Heart left ventricle (tissue), 16 donors: ENCODE results near the gene SEL1L2. TPM values are rescaled to one million over a fixed set of nuclear protein-coding genes. Genes with fewer than 3 reads are reported as not detected.

ENCODE experiments used
- ATAC-seq, 4 donors: fragments of 200-7000 bp; cut with Tn5 transposase; one replicate each; pipeline ENCODE4 v1.9.1; 2020 to 2022; ENCODE audit warnings: moderate library complexity in 4 of 4, mild to moderate bottlenecking in 3 of 4, moderate number of reproducible peaks in 1 of 4
- DNase-seq, 5 donors: peaks; one replicate each; pipeline ENCODE4 v3.0.0-alpha.2; 2020
- H3K27ac ChIP-seq, 12 donors: fragments of 200-600 bp; sonication (generic) in 4 of 12; one replicate each; pipeline versions ENCODE4 v1.5.0 to v1.8.0; 2016 to 2022; ENCODE audit warnings: mild to moderate bottlenecking in 2 of 12
- H3K27me3 ChIP-seq, 9 donors: fragments of 200-600 bp; sonication (generic) in 2 of 9; one replicate each; pipeline versions ENCODE4 v1.5.1 to v1.8.0; 2016 to 2022; ENCODE audit warnings: mild to moderate bottlenecking in 3 of 9
- H3K36me3 ChIP-seq, 9 donors: fragments of 200-600 bp; sonication (generic) in 2 of 9; one replicate each; pipeline versions ENCODE4 v1.5.0 to v1.8.0; 2018 to 2022; ENCODE audit warnings: mild to moderate bottlenecking in 2 of 9
- H3K4me1 ChIP-seq, 12 donors: fragments of 200-600 bp; sonication (generic) in 4 of 12; one replicate each; pipeline versions ENCODE4 v1.5.0 to v1.8.0; 2016 to 2022; ENCODE audit warnings: mild to moderate bottlenecking in 3 of 12
- H3K4me3 ChIP-seq, 12 donors: fragments of 200-600 bp; sonication (generic) in 4 of 12; one replicate each; pipeline versions ENCODE4 v1.5.0 to v1.8.0; 2017 to 2022; ENCODE audit warnings: mild to moderate bottlenecking in 9 of 12, moderate library complexity in 4 of 12
- H3K9me3 ChIP-seq, 12 donors: fragments of 200-600 bp; sonication (generic) in 4 of 12; one replicate each; pipeline versions ENCODE4 v1.5.0 to v1.8.0; 2016 to 2022; ENCODE audit warnings: mild to moderate bottlenecking in 1 of 12
- POLR2A ChIP-seq, 2 donors: fragments of 450-650 bp; IDR thresholded peaks; one replicate each; pipeline ENCODE4 v1.6.1; 2017; ENCODE audit warnings: antibody characterized with exemption in 2 of 2, mild to moderate bottlenecking in 2 of 2, moderate library complexity in 2 of 2
- WGBS, 4 donors: extraction: QIAGEN DNeasy Blood & Tissue Kit in 2 of 4; methylation state at CpG; one replicate each; pipeline versions ENCODE4 v1.1.5 to v1.1.7; 2013 to 2018; 5-methylcytosine and 5-hydroxymethylcytosine counted together
- intact Hi-C, 10 donors: fragments of 100-400 bp; cut with DNase I; formaldehyde crosslinking; loops; one replicate each; pipeline versions ENCODE4 v1.11.1 to v1.14.2; 2022
- polyA plus RNA-seq, 2 donors: library from polyadenylated mRNA; stranded (reverse); fragments of 200-250 nt; gene quantifications; one replicate each; pipeline ENCODE4 v1.2.3, GENCODE V29; 2013
- total RNA-seq, 9 donors: library from RNA; depleted of rRNA in 2 of 9; stranded (reverse); fragments of >200 nt in 2 of 9; fragmentation: NEBNext Ultra II Directional in 3 of 9; extraction: Animal tissue kit (Norgen Biotek cat#: 25700) in 3 of 9; gene quantifications; one replicate each; pipeline versions ENCODE4 v1.1.0 to v1.2.4, GENCODE V29; 2016 to 2023
- TF ChIP-seq, protein P1 (sequence below), 12 donors: fragments of 200-600 bp; sonication (generic) in 4 of 12; IDR thresholded peaks; one replicate each; pipeline versions ENCODE4 v1.5.0 to v1.8.0; 2018 to 2022; ENCODE audit warnings: antibody characterized with exemption in 12 of 12, mild to moderate bottlenecking in 5 of 12
- donor health status: ischemic (EF 13 %, LVEDD 7.1; RV severe dilation, severe dysfunction).
- donor health status: healthy with polysubstance abuse.
- donor health status: DM: no; HTN: yes; CAD: no.
- donor health status: DM: no; HTN: no; CAD: no.
- donor health status: ischemic (EF 25% LVEDD 6.9; RV normal size, moderate dysfunction).
- donor health status: ischemic (EF 25% LVEDD 5.7; RV mildly dilated, moderate dysfunction).
- donor health status: healthy.
- donor health status: DM: yes; HTN: yes; CAD: no.
- donor health status: ischemic (EF 35%, LVEDD 5.7; RV mildly dilated, moderate dysfunction).
- donor health status: nonischemic (EF 11% LVEDD 7.7; RV severe dilation, severe dysfunction).
- donor health status: DM: yes; HTN: yes; CAD: no.
- donor health status: PGD.
- donor health status: ischemic (EF 29% LVEDD 5.4; RV normal size, mild dysfunction).
- donor health status: nonischemic (EF 23%, LVEDD 6.1; RV moderate dilation, normal function).

Gene SEL1L2
- total and polyA plus RNA-seq, 11 donors = 0.59 to 10.5 (median 2.5) TPM; not detected in 1

DNA sequence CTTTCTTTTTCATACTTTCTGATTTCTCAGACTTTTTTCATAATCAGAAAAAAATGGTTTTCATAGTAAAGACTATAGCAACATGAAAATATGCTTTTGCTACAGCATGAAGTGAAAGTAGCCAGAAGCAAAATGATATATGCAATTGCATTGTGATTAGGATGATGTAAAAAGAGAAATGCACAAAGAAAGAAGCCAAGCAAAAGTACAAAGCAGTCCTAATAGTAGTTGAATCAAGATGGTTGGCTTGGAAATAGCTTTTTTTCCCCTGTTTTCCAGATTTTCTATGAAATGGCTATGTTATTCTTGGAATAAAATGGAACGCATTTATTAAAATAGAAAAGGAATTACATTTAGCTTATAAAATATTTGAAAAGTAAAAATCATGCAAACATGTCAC, 77.3 kb downstream of the SEL1L2 start:
- no peak for TF ChIP-seq POLR2A (IDR thresholded peaks at IDR 0.05)
- TF ChIP-seq, protein P1, sequence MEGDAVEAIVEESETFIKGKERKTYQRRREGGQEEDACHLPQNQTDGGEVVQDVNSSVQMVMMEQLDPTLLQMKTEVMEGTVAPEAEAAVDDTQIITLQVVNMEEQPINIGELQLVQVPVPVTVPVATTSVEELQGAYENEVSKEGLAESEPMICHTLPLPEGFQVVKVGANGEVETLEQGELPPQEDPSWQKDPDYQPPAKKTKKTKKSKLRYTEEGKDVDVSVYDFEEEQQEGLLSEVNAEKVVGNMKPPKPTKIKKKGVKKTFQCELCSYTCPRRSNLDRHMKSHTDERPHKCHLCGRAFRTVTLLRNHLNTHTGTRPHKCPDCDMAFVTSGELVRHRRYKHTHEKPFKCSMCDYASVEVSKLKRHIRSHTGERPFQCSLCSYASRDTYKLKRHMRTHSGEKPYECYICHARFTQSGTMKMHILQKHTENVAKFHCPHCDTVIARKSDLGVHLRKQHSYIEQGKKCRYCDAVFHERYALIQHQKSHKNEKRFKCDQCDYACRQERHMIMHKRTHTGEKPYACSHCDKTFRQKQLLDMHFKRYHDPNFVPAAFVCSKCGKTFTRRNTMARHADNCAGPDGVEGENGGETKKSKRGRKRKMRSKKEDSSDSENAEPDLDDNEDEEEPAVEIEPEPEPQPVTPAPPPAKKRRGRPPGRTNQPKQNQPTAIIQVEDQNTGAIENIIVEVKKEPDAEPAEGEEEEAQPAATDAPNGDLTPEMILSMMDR (IDR thresholded peaks at IDR 0.05) = no peak
- no peaks in the 10 kb centered on the region for H3K27me3 ChIP-seq
- no peaks in the 10 kb centered on the region for H3K9me3 ChIP-seq
- H3K4me3 ChIP-seq = no peak overlapping the region
- no peak overlapping the region for H3K27ac ChIP-seq
- 90 to 96% (median 93%) methylated on average over 1 of the region's 1 CpG for WGBS, 4 donors
- ATAC-seq (no peak), DNase-seq (no peak)
- peaks cover 0 to 6% (median 0%) of the 10 kb centered on the region in 12 donors for H3K4me1 ChIP-seq
- intact Hi-C loops = no loop called here
- no peaks in the 10 kb centered on the region for H3K36me3 ChIP-seq

DNA sequence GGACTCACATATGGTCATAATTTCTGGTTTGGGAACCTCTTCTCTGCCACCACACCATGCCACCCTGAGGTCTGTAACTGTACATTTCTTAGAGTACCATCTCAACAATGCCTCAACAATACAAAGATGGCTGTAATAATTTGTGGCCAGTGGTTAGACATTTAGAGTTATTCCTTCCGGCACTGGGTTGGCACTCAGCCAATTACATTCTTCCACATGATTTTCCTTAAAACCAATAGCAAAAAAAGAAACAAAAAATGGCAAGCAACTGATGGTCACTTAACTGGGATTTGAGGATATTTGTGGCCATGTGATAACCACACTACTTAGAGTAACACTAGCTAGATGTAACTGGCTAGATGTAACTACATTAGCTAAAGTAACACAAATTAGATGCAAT, 79.9 kb downstream of the SEL1L2 start:
- Histone ChIP-seq H3K9me3 (no peaks in the 10 kb centered on the region), H3K4me3 (no peak overlapping the region), H3K4me1 (peaks cover 0 to 6% (median 0%) of the 10 kb centered on the region in 12 donors), H3K27me3 (no peaks in the 10 kb centered on the region), H3K27ac (no peak overlapping the region), H3K36me3 (no peaks in the 10 kb centered on the region)
- WGBS, 4 donors = 53 to 75% (median 67%) methylated on average over 1 of the region's 1 CpG
- intact Hi-C loops = no loop called here
- no peak for ATAC-seq
- TF ChIP-seq POLR2A (IDR thresholded peaks at IDR 0.05) = no peak
- TF ChIP-seq, protein P1 (IDR thresholded peaks at IDR 0.05) = no peak
- no peak for DNase-seq

DNA sequence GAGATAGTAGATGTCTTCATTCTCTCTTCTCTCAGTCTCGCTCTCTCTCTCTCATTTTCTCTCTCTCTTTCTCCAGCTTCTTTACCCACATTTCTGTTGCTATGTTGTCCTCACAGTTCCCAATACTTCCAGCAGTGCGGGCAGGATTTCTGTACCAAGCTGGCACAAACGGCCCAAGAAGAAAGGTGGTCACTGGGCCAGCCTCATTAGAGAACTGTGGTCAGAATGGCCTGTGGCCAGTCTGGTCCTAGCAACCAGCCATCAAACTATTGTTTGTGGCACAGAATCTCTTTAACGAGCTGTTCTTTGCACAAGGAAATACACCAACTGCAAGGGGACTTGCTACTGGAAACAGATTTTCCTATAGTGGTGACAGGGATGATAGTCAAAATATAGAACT, 81.3 kb downstream of the SEL1L2 start:
- Histone ChIP-seq H3K36me3 (no peaks in the 10 kb centered on the region), H3K4me1 (peaks cover 0 to 6% (median 0%) of the 10 kb centered on the region in 12 donors), H3K9me3 (no peaks in the 10 kb centered on the region), H3K27ac (no peak overlapping the region), H3K27me3 (no peaks in the 10 kb centered on the region), H3K4me3 (no peak overlapping the region)
- WGBS, 4 donors = 72 to 87% (median 76%) methylated on average over 4 of the region's 4 CpGs
- DNase-seq (no peak), ATAC-seq (no peak)
- intact Hi-C loops = no loop called here
- TF ChIP-seq, protein P1 (IDR thresholded peaks at IDR 0.05) = no peak
- TF ChIP-seq POLR2A (IDR thresholded peaks at IDR 0.05) = no peak

DNA sequence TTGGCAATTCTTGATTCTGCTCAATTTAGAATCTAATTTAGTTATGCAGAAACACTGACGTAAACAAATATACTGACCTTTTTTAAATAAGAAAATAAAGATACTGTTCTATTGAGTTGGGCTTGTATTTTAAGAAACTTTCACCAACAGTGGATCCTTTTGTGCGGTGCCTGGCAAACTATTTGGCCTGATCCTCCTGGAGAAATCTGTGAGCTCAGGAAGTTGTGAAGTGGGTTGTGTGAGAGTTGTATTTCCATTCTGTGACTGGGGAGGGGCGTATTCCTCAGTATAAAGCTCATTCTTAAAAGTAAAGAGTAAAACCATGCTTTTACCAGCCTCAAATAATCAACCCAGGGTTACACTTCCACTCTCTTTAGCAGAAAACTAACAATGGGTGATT, 85.6 kb downstream of the SEL1L2 start:
- DNase-seq = no peak
- Histone ChIP-seq H3K4me3 (no peak overlapping the region), H3K27me3 (no peaks in the 10 kb centered on the region), H3K27ac (no peak overlapping the region), H3K36me3 (no peaks in the 10 kb centered on the region), H3K9me3 (no peaks in the 10 kb centered on the region), H3K4me1 (no peaks in the 10 kb centered on the region)
- WGBS, 4 donors = 75 to 84% (median 79%) methylated on average over 3 of the region's 3 CpGs
- no peak for TF ChIP-seq POLR2A (IDR thresholded peaks at IDR 0.05)
- TF ChIP-seq, protein P1 (IDR thresholded peaks at IDR 0.05) = no peak
- intact Hi-C loops = no loop called here
- ATAC-seq = no peak
